ENCODE data around the gene PBX3. TPM values are rescaled to one million over a fixed set of nuclear protein-coding genes. Genes with fewer than 3 reads are reported as not detected.

PBX3 gene
- total RNA-seq, 1 donor from 2014 or later: 46.1 TPM

DNA sequence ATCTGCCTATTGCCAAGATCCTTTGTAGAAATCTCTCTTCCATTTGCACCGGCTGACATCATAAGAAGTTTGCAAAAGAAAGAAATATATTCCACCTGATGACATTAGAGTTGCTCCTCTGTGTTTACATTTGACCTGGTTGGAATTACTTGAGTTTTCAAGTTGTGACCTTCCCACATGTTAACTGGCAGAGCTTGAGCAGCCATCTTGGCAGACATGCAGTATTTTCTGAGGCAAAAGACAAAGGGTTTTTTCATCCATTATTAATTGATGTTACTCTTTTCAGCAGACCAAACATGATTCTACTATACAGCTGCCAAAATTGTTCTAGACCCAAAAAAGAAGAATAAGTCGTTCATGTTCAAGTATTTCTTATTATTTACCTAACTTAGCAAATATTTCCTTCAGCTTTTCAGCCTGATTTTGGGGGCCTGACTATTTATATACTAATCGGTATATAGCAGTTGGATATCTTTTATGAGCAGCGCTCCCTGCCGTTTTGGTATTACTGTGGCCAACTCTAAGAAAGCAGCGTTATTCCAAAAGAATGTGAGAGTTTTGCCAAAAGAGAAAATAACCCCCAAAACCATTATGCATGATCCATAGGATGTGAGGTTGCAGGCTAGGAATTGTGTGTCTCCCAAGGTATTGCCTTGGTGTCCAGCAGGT is 212.9 kb downstream of the PBX3 start:
- no peak overlapping the region for H3K4me3 ChIP-seq
- H3K4me1 ChIP-seq: no peaks in the 10 kb centered on the region
- no peaks in the 10 kb centered on the region for H3K27me3 ChIP-seq (ENCODE audit: low read depth)
- no peak overlapping the region for H3K27ac ChIP-seq
- peaks cover 18% of the 10 kb centered on the region for H3K36me3 ChIP-seq
- intact Hi-C loops (cut with DNase I): no loop called here
- no peak for DNase-seq
- TF ChIP-seq, protein P1, sequence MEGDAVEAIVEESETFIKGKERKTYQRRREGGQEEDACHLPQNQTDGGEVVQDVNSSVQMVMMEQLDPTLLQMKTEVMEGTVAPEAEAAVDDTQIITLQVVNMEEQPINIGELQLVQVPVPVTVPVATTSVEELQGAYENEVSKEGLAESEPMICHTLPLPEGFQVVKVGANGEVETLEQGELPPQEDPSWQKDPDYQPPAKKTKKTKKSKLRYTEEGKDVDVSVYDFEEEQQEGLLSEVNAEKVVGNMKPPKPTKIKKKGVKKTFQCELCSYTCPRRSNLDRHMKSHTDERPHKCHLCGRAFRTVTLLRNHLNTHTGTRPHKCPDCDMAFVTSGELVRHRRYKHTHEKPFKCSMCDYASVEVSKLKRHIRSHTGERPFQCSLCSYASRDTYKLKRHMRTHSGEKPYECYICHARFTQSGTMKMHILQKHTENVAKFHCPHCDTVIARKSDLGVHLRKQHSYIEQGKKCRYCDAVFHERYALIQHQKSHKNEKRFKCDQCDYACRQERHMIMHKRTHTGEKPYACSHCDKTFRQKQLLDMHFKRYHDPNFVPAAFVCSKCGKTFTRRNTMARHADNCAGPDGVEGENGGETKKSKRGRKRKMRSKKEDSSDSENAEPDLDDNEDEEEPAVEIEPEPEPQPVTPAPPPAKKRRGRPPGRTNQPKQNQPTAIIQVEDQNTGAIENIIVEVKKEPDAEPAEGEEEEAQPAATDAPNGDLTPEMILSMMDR (IDR thresholded peaks at IDR 0.05): no peak
- H3K9me3 ChIP-seq: no peaks in the 10 kb centered on the region
- ATAC-seq: no peak

DNA sequence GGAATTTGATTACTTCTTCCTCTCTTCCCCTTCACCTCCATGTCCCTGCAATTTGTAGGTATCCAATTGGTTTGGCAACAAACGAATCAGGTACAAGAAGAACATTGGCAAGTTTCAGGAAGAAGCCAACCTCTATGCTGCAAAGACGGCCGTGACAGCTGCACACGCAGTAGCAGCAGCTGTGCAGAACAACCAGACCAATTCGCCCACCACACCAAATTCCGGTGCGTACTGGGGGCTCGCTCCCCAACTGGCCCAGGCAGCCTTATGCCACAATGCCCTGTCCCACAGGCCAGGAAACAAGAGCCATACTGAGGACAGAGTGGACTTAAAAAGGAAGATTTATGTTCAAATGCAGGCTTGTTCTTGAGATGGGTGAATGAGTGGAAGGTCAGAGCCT is 213.5 kb downstream of the PBX3 start:
- intact Hi-C loops (cut with DNase I): no loop called here
- ATAC-seq: no peak
- Histone ChIP-seq H3K27ac (no peak overlapping the region), H3K4me1 (no peaks in the 10 kb centered on the region), H3K4me3 (no peak overlapping the region), H3K9me3 (no peaks in the 10 kb centered on the region), H3K36me3 (peaks cover 23% of the 10 kb centered on the region), H3K27me3 (ENCODE audit: low read depth) (no peaks in the 10 kb centered on the region)
- no peak for DNase-seq
- TF ChIP-seq, protein P1 (IDR thresholded peaks at IDR 0.05): no peak

DNA sequence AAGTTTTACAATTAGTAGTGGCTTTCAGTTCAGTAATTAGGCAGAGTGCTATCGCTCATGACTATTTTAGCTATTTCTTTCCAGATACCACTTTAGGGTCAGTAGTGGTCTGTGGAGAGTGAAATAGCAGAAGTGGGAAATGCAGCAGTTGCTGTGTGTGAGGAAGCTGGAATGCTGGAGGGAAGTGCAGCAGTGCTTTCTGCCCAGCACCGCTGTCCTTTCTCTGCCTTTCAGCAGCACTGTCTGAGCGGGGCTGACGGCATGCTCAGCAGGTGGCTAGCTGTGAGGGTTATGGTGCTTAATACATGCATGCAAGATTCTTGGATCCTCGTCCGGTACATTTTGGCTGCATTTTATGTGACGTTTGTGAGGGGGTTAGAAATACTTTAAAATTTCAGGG is 213.9 kb downstream of the PBX3 start:
- H3K9me3 ChIP-seq: no peaks in the 10 kb centered on the region
- H3K4me1 ChIP-seq: no peaks in the 10 kb centered on the region
- intact Hi-C loops (cut with DNase I): no loop called here
- no peak overlapping the region for H3K27ac ChIP-seq
- ATAC-seq (no peak), DNase-seq (no peak)
- H3K27me3 ChIP-seq (ENCODE audit: low read depth): no peaks in the 10 kb centered on the region
- H3K36me3 ChIP-seq: peaks cover 26% of the 10 kb centered on the region
- no peak overlapping the region for H3K4me3 ChIP-seq
- TF ChIP-seq, protein P1 (IDR thresholded peaks at IDR 0.05): no peak

DNA sequence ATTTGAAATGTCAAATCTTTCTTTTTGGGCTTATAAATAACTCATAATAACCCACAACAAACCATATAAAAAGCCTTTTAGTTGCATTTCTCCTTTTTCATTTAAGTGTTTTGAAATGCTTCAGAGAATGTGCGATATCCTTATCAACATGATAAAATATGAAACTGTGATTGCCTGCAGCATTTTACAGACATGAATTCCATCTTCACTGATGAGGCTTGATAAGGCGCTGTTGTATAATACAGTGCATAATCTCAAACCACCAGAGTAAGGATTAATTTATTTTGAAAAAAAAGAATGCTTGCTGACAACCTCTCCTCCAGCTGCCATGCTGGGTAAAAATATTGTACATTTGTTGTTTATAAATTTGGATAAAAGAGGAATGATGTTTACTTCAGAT is 216.8 kb downstream of the PBX3 start:
- ATAC-seq: no peak
- intact Hi-C loops (cut with DNase I): no loop called here
- H3K4me1 ChIP-seq: no peaks in the 10 kb centered on the region
- H3K27ac ChIP-seq: no peak overlapping the region
- no peaks in the 10 kb centered on the region for H3K9me3 ChIP-seq
- TF ChIP-seq, protein P1 (IDR thresholded peaks at IDR 0.05): no peak
- H3K4me3 ChIP-seq: no peak overlapping the region
- peaks cover 42% of the 10 kb centered on the region for H3K36me3 ChIP-seq
- H3K27me3 ChIP-seq (ENCODE audit: low read depth): no peaks in the 10 kb centered on the region
- no peak for DNase-seq

DNA sequence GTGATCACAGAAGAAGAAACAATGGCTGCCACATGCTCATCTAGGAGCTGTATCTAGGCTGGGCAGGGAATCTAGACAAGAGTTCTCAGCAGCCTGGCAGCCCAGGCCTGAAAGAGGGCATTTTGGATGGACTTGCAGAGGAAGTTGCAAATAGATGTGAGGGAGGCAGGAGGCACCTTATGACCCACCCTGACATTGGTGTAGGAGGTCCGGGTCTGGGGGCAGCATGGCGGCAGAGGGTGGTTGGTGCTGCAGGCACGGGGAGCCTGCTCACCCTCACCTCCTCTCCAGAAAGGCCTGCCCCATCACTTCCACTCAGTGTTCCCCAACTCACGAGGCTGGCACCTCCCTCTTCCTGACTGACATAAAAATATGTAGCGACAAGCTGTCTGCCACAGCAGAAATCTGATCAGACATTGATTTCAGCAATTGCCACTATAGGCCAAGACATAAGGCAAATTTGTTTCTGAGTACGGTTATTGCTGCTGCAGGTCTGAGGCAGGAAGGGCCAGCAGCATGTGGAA is 217.6 kb downstream of the PBX3 start:
- H3K27me3 ChIP-seq (ENCODE audit: low read depth): no peaks in the 10 kb centered on the region
- peaks cover 42% of the 10 kb centered on the region for H3K36me3 ChIP-seq
- no peak overlapping the region for H3K27ac ChIP-seq
- intact Hi-C loops (cut with DNase I): no loop called here
- no peaks in the 10 kb centered on the region for H3K4me1 ChIP-seq
- no peak overlapping the region for H3K4me3 ChIP-seq
- DNase-seq (no peak), ATAC-seq (no peak)
- H3K9me3 ChIP-seq: no peaks in the 10 kb centered on the region
- TF ChIP-seq, protein P1 (IDR thresholded peaks at IDR 0.05): no peak

All from lower lobe of right lung (tissue), 2 donors.